OCI-M2 (cell line): ENCODE results near the gene ACTR2.

Source experiments
- DNase-seq: peaks from one replicate; lab custom pipeline; 2025; ENCODE audit not compliant: unreplicated experiment; lab: John Stamatoyannopoulos, UW

ACTR2 gene

DNA sequence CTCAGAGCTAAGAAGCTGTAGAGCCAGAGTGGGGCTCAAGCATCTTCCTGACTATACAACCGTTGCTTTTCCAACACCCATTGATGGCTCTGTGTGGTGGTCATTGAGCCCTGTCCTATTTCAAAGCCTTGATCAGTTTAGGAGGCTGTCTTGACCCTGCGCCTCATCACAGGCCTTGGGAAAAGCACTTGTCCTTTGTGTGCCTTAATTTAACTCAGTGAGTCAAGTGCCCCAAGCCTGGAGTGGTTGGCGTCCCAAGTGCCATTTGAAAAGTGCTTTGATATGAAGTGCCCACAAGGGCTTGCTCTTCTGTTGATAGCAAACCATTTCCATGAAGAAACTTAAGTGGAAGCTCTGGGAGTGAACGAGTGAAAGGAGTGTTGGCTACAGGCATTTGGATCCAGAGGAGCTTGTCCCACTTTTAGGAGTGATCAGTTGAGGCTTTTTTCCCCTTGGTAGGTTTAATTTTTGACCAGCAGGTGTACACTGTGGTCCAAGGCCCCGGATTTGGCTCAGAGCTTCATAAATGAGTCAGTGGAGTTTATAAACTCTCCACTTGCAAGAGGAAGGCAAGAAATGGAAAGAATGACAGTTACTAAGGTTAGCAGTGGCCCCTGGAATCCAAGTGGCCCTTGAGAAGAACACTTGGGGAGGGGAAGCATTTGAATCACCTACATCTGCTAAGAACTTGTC is 50.3 kb downstream of the ACTR2 start:
- DNase-seq: no peak

DNA sequence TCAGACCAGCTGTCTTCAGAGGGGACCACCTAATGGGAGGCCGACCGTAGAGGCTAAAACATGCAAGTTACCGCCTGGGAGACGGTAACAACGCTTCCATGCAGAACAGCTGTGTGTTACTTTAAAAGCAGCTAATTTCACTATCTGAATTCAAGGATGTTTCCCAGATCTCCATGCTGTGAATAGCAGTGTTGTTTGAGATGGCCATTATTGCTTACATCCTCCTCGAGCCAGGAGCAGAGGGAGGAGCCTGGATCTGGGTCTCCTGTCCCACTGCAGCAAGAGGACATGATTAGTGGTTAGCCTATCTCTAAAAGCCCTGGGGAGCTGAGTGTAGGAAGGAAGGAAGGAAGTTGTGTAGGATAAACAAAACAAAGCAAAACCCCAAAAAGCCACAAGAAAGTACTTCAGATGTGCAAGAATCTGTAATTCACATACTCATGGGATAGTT is 50.9 kb downstream of the ACTR2 start:
- DNase-seq: no peak

DNA sequence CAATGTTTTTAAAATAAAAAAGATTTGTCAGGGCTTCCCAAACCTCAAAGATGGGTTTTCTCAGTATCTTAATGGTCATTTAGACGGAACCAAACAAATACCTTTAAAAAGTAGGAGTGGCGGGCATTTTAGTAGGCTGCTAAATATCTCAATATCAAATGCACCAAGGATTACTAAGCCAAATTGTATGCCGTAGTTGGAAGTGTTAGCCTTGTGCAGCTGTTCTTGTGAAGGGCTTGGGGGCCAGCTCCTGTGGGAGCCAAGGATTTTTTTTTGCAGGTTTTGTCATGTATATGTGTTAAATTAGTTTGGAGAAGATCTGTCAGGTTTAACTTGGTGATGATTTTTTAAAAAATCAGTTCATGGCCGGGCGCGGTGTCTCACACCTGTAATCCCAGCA is 52.1 kb downstream of the ACTR2 start:
- no peak for DNase-seq

DNA sequence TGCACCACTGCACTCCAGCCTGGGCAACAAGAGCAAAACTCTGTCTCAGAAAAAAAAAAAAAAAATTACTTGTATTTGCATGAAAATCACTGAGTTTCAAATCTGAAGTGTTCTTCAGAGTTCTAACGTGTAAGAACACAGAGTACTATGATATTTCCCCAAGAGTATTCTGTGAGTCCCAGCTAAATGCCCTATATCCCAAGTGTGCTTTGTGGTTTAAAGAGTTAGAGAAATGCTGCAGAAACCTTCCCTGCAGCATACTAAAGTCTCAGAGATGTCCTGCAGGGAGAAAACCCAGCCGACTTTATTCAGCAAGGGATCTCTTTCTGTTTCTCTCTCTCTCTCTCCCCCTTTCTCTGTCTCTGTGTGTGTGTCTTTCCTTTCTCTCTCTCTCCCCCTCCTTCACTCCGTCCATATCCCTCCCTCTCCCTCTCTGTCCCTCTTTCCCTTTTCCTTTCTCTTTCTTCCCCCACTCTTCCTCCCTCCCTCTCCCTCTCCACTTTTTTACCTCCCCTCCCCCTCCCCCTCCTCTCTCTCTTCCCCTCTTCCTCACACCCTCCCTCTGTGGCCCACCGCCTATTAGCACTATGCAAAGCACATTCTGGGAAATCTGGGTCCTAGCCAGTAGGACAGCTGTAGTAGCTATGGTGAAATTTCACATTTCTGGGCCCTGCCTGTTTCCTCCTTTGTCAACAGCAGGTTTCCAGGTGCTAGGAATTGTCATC is 54.2 kb downstream of the ACTR2 start:
- no peak for DNase-seq

DNA sequence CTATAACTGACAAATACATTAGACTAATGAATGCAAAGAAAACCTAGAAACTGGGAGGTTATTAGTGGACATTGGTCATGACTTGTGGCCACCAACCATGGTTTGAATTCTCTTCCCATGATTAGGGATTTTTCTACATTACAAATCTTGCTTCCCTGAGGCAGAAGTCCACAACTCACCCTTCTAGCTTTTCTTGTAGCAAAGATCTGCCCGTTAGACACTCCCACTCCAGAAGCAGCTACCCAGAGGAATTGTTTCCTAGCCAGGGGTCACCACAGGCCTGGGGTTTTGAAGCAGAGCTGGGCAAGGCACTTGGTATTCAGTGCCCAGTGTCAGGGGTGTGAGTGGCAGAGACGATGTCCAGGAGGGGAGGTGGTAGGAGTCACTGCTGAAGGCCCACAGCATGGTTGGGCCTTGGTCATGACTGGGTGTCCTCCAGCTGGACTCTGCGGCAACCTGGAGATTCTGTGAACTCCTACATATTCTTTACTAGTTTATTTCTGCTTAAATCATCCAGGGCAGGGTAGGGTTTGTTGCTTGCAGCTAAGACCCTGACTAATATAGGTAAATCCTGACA is 54.9 kb downstream of the ACTR2 start:
- no peak for DNase-seq

DNA sequence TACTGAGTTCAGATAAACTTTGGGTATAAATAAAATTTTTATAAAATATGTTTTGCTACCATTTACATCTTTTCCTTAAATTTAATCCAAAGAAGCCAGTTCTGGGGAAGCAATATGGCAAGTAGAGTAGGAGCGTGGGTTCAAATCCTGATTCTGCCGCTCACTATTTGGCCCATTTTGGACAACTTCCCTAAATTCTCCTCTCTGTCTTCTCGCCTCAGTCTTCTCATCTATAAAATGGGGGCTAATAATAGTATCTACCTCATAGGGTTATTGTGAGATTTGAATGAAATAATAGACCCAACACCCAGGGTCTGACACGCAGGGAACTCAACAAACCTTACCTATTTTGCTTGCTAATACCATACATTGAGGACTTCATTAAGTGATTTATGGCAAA is 59.7 kb downstream of the ACTR2 start:
- DNase-seq: no peak

DNA sequence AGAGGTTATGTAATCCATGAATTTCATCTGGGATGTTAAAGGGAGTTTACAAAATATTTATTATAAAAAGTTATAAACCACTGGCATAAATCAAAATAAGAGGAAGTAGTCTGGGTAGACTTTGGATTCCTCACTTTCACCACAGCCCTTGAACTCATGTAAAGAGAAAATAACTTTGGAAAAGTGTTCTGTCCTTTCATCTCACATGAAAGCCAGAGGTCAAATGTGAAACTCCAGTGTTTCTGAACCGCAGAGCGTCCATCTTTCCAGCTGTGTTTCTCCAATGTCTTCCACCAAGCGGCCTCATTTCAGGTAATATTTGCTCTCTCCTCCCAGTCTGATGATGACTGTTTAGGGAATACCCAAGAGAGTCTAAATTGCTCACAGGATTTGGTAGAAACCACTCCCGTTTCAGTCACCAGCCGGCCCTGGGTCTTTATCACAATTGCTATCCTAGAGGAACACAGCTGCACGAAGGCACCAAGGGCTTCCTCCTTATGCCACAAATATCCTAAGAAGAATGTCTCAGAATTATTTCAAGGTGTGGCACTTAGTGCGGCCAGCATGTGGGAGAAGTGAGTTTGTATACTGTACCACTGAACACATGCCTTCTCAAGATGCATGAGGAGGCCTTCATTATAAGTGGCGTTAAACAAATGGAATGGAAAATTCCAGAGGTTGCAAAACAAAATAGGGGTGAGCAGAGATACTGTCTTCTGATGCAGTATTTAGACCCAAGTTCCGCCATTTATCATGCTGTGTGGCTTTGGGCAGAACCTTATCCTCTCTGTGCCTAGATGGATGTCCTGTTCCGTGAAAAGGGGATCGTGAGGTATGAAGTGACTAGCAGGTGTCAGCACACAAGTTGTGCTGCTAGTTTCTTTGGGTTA is 63.8 kb downstream of the ACTR2 start:
- no peak for DNase-seq

DNA sequence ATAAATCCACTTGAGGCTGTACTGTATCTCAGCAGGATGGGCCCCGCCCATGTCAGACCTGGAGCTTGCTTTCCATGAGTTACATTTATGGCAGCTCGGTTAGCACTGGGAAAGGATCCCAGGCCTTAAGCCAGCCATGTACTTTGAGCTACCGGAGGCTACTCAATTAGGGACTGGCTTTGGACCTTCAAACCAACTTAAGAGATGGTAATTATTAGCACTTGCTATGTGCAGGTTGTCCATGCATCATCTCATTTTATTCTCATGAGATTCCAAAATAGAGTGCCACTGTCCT is 64.4 kb downstream of the ACTR2 start:
- DNase-seq: no peak

DNA sequence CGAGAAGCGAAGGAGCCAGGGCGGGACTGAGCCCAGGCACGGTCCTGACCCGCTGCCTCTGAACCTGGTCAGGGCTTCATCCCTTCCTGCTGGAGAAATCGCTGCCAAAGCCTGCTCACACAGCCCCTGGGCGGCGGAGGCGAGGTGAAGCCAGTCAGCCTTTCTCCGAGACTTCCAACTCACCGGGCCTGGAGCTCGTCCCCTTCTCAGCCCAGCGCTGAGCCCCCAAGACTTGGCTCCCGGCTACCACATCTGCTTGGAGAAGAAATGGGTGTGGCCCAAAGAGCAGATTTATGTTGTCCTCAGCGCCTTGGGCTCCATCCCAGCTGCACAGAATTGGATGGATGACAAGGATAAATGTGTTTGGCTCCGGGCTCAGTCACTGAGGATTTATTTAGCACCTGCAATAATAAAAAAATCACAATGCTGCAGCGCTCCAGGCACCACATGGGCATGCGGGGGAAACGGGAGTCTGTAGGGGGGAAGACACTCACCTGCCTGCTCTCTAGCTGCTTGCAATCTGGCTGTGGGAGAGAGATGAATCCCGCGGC is 64.9 kb downstream of the ACTR2 start:
- no peak for DNase-seq

DNA sequence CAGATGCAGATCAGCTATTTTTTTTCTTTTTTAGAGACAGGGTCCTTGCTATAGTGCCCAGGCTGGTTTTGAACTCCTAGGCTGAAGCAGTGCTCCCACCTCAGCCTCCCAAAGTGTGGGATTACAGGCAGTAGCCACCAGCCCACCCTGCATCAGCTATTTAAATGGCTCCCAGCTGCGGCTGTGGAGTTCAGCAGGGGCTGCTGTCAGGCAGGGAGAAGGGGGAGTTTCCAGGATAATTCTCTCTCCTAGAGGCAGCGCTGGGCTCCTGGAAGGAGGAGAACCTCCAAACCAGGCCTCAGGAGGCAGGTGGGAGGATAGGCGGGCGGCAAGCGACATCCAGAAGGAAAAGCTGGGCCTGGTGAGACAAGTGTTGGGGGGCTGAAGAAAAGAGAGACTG is 65.7 kb downstream of the ACTR2 start:
- no peak for DNase-seq

DNA sequence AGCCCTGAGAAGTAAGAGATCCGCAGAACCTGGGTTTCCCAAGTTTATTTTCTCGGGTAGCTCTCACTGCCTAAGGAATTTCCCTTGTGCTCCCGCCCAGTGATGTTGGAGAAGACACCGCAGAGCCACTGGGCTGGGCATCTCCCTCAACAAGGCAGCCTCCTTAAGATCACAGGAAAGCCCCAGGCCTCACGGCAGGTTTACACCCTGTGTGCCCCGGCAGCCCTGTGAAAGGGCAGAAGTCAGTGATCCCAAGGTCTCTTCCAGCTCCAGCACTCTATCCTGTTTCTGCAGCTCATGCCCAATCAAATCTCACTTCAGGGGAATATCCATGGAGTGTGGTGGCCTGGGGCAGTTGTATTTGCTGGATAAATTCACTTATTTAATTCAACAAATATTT is 66.5 kb downstream of the ACTR2 start:
- DNase-seq: no peak

DNA sequence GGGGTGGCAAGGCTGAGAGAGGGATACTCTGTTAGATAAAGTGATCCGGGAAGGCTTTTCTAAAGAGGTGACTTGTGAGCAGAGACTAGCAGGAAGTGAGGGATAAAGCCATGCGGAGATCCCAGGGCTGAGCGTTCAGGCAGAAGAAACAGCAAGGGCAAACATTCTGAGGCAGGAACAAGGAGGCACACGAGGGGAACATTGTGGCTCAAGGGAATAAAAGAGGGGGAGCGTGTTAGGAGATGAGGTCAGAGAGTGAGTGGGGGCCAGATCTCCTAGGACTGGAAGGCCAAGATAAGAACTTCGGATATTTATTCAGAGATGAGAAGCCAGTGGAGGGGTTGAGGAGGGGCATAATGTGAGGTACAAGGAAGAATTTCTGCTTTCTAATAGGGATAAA is 67.1 kb downstream of the ACTR2 start:
- DNase-seq: no peak

DNA sequence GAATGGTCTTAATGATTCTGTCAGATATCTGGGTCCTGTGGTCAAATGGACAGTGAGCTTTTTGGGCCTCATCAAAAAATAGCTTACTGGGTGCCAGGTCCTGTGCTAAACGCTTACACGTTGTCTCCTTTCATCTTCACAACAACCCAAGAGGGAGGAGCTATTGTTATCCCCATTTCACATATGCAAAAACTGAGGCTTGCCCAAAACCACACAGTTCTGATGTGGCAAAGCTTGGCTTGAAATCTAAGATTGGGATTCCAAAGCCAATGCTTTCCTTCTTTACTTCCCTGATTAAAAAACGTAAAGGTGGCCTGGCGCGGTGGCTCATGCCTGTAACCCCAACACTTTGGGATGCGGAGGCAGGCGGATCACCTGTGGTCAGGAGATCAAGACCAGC is 69.3 kb downstream of the ACTR2 start:
- DNase-seq: no peak

DNA sequence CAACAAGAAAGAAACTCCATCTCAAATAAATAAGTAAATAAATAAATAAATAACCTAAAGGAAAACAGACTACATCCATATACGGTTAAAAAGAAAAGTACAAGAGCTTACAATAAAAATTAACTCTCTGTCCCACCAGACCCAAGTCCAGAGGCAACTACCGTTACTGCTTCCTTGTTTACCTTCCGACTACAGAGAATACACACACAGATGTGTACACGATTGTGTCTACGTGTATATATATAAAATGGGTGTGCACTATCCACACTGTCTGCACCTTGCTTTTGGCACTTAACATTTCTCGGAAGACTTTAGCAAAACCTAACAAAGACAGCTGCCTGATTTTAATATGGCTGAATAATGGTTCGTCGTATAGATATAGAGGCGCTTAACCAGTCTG is 69.9 kb downstream of the ACTR2 start:
- DNase-seq: no peak

DNA sequence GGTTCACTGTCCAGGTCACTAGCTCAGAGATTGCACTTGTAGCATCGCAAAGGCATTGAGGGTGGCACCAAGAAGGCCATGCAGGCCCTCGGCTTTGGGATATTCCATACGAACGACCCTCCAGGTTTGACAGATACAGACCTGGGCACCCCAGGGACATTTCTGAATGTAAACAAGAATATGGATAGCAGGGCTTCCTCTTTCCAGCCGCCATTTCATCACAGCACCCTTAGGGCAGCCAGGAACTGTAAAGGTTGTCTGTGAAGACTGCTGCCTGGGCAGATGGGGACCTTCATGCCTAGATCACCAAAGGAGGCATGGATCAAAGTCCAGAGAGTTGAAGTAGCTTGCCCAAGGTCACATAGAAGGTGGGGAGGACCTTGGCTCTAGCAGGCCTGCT is 70.5 kb downstream of the ACTR2 start:
- no peak for DNase-seq

DNA sequence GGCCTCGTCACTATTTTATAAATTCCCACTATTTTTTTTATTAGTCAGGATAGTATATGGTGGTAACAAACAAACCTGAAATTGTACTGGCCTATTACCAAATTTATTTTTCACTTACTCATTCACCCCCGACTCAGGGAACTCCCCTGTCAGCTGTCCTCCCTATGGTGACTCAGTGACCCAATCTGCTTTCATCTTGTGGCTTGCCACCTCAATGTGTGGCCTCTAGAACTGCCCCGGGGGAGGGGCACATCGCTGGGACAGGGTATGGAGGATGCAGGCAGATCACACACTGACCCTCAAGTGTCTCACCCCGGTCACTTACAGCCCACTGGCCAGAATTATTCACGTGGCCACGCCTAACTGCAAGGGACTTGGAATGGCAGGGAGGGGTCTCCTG is 71.6 kb downstream of the ACTR2 start:
- DNase-seq: no peak

DNA sequence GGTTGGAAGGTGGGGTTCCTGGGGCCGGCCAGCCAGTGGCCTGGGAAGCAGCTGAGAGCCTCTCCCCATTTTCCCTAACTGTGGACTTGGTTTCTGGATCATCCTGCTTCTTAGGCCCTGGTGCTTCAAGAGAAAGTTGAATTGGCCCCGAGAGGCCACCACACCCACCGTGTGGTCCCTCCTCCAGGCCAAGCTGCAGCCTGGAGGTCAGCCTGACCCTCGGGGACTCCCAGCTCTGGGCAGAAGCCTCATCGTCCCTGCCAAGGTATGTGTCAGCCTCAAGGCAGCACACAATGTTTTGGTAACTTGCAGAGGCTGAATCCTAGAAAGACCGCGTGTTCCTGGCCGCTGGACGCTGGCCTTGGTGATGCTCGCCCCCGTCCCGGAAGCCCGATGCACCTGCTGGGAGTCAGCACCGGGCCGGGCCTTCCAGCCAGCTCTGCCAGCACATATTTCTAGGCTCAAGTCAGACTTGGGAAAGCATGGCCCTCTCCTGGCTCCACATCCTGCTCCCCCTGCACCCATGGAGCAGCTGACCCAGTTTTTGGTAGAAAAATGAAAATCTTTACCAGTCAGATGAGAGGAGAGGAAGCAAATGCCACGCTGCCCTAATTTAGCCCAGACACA is 72.6 kb downstream of the ACTR2 start:
- no peak for DNase-seq

DNA sequence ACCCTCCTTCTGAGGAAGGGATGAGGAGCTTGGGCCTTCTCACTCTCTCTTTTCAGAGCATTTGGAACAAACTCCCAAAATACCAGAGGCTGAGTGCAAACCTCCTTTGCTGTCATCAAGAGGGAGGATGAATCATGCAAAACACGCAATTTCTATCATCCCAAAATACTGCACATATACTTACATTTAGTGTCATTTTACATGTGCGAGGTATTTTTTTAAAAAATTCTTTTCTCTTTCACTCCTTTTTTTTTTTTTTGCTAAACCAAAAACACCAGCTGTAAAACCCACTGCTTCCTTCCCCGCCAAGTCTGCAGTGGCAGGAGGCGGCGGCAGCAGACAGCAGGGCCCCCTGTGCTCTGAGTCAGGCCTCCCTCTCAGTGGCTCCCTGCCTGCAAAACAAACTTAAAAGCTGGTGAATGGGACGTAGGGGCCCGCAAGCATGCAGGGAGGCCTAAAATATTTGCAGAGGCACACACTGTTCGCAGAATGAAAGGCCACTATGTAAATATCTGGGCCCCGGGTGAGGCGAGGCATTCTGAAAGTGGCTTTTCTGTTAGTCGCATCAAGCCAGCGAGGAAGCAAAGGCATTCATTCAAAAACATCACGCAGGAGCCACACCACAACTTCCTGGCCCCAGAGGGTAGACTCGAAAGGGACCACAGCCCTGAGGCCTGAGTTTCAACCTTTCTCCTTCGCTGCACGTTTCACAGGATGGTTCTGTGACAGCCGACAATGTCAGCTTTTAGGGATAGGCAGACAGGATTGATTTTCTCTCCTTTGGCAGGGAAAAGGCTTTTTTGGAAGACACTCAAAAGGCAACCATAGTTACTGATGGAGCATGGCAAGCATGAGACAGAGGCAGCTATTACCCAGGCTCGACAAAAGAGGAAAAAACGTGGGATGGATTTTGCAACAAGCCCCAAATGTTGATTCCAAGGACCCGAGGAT is 73.4 kb downstream of the ACTR2 start:
- no peak for DNase-seq

DNA sequence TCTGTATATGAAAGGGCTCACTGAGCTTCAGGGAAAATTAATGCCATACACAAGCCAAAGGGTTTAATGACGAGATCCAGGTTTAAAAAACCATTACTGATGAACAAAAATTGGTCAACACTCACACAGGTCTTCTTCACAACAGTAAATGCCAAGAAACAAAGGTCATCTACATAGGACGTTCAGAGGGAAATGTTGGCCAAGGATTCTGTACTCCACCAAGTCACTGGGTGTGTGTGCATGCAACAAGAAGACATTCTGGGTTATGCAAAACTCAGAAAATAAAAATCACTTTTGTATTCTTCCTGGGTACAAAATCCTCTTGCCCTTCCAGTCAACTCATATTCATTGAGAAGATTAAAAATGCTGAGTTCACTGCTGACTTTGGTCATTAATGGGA is 78.3 kb downstream of the ACTR2 start:
- DNase-seq: no peak

DNA sequence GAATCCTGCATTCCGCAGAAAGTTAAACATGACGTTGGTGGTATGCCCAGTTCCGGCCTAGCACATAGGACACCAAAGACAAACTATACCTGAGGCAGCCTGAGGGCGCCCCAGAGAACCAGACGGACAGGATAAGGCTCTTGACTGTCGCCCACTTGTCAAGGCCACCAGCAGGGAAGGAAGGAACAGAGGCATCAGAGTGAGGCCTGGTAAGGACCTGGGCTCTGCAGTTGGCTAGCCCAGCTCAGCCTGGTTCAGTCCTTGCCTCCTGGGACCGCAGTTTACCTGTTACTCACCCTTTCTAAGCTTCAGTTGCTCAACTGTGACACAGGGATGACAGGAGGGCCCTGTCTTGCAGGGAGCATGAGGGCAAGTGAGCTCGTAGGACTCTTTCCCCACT is 82.1 kb downstream of the ACTR2 start:
- no peak for DNase-seq
